ENCODE measurements around the gene SAP30L.

Gene SAP30L

DNA sequence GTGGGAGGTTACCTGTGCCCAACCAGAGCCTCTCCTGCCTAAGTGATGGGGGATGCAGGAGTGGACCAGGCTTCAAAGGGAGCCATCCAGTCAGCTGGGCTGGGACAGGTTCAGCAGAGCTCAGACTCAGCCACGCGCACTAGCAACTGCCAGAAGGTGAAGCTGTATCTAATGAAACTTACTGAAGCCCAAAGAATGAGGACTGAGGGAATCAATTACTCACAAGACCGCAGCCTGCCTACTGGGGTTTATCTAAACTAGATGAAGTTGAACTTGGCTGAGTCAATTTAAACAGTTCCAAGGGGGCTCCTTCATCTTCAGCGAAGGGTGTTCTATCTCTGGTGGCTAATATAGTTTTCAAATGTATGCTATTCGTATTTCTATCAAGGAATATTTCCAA is 20.9 kb downstream of the SAP30L start:
- no peak for DNase-seq

DNA sequence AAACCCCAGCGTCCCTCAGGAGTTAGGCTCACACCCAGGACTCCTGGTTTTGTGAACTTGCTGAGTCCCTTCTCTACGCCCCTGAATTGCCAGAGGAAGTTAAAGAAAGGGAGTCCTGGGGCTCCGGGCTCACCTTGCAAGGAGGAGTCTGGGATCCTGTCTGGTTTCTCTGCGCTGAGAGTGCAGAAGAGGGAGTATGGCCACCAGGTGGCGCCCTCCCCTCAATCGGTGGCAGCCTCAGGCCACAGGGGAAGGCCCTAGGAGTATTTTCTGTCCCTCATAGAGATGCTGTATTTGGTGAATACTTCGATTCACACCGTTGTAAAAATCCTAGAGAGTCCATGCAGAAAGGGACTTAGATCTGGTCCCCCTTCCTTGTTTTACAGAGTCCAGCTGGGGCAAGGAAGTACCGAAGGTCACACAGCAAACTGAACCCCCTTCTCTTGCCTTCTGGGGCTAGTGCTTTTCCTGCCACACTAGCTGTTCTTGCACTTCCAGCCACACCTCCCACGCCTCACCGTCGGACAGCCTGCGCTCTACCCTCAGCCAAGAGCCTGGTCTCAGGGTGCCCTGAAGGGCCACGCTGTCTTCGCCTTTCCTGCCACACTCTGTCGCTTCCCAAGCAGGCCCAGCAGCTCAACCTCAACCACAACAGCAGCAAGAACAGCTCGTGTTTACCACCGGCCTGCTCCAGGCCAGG is 22.0 kb downstream of the SAP30L start:
- peak; percentile 55 for DNase-seq

DNA sequence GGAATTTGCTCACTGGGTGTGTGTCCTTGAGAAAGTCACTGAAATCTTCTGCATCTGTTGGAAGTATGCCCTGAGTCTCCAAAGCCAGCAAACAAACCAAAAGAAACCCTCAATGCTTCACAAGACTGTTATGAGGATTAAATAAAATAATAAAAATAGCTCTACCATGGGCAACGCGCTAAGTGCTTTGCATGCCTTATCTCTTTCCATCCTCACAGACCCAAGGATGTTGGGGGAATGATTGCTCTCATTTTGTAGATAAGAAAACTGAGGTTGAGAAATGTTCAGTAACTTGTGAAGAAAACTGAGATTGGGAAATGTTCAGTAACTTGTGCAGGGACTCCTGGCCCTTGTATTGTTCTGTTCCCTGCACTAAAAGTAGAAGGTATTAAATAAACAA is 24.3 kb downstream of the SAP30L start:
- DNase-seq: no peak

DNA sequence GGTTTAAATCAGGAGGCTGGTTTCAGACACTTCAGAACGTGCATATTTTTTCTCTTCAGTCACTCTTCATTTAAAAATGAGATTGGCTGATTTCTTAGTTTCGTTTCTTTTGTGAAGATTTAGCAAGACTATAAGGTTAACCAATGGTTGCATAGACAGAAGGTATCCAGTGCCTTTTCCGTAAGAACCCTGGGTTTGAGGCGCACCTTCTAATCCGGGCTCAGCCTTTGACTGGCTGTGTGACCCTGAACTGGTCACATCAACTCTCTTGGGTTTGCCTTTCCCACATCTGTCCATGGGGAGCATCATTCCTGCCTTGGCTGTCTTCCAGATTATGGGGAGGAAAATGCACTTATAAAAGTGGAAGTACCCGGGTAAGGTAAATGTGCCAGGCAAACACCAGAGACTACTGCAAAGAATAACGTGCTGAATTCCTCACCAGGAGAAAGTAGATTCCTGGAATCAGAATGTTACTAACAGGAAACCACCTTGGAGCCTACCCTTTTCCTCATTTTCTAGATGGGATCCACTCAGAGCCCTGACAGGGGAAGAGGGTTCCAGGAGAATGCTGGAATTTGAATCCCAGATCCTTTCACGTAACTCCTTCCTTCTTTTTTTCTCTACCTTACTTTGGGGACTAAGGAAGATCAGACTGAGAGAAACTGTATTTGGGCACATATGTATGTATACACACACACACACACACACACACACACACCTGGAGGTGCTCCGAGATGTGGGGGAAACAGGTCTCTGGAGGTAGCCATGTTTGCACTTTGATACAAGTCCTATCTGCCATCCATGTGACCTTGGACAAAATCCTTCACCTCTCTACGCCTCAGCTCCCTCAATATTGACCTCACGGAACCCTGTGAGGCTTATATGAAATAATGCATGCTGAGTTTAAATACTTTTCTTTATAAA is 25.4 kb downstream of the SAP30L start:
- DNase-seq: peak; percentile 5

DNA sequence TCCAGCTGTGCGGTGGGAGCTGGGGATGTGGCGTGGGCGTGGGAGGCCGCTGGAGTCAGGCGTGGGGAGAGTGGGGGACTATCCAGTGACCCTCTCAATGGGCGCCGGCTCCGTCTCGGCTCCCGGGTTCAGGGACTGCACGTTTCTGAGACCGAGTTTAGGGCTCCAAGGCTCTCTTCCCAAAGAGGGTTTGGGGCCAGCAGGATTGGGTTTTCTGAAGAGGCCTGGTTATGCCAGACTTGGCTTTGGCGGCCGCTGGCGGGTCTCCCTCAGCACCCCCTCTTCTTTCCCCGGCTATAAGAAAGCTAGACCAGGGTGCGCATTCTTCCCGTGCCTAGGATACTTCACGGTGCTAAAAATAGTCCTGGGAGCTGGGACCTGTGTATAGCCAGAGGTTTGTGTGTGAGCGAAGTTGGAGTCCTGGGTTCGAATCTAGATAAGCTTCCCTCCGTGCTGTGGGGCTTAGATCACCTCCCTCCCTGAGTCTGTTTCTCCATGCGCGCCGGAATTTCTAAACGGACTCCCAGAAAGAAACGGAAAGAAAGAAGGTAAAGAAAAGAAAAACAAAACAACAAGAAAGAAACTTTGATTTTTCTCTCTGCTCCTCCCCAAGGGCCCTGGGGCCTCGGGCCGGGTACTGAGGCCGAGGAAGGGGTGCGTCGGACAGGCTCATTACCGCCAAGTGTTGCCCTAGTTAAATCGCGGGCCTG is 27.2 kb downstream of the SAP30L start:
- DNase-seq: no peak

DNA sequence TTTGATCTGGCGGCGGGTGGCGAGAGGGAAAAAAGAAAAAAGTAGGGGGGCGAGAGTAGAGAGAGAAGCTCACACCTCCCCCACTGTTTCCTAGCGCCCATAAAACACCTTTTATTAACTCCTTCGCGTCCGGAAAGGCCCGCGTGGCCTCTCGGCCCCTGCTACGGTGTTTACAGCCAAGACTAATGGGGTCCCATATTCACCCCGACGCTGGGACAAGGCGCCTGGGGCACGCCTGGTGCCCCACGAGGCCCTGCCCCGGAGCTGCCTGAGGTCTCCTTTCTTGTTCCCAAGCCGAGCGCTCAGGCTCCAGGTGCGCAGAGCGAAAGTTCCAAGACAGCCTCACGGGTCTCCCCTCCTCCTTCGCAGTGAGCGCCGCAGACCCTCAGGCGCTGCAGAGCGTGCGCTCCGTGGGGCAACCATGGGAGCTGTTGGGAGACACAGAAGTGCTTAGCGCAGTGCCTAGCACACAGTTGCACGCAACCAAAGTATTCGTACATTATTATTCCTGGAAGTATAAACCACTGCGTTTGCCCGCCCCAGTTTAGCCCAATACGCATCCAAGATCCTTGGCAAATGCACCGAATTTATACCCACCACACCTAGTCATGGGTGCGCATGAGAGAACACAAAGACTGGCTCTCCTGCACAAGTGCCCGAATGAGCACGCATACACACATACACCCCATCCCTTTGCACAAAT is 27.9 kb downstream of the SAP30L start:
- DNase-seq: no peak

DNA sequence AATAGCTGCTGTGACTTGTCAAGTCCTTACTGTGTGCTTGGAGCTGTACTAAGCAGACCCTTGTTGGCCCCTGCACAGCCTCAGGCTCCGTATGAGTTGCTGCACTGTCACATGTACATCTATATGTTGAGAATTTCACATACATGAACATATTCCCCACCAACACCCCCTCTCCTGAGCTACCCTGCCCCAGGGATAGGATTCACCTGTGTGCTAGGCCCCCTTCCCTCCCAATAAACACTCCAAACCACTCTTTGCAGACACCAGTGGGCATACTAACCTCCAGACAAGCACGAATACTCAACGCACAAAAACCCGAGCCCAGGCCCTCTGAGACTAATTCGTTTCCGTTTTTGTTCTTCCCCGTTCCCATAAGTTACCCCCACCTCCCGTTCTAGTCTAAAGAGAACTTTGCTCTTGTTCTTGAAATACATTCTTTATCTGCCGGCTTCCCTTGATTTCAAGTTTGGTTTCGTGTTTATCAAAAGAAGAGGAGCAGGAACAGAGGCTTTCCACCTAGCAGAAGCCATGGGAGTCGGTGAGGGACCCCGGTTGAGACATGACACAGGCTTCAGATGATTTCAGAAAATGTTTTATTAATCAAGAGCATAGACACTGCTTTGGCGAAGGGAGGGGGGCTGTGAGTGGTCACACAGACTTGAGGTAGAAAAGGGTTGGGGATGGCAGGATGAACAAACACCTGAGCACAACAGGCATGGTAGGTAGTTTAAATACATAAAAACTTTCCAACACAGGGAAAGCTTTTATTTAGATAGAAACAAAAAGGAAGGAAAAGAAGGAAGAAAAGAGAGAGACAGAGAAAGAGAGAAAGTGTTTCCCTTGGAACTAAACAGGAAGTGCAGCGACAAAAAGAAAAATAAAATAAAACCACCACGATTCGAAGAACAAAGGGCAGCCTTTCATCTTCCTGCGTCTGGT is 28.9 kb downstream of the SAP30L start:
- DNase-seq: no peak

DNA sequence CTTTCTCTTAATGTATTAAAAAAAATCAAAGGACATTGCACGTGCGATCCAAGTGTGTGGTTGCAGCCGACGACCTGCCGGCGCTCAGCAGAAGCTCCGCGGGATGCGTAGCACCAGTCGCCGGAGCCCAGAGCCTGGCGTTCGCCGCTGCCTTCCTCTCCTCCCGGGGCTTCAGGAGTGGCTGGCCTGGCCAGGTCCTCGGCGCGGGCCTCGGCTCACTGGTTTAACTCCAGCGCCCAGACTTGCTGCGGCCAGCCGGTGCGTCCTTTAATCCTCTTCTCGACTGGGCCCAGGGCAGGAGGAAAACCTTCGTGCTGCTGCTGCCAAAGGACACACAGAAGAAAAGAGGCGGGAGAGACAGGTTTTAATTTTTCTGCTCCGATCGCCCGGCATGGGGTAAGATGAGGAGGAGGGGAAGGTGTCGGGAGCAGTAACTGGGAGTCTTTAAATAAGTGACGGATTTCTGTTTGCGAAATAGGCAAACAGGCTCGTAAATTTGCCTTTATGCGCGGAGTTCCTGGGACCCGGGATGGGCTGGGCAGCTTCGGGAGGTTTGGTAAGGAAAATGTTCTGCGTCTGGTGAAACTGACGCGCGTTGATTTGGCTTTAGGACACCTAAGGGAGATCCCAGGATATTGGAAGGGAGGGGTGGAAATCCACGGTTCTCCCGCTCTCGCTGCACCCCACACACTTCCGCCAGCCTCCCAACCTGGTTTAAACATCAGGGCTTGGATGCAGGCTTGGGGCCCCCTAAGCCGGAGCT is 30.0 kb downstream of the SAP30L start:
- DNase-seq: no peak

DNA sequence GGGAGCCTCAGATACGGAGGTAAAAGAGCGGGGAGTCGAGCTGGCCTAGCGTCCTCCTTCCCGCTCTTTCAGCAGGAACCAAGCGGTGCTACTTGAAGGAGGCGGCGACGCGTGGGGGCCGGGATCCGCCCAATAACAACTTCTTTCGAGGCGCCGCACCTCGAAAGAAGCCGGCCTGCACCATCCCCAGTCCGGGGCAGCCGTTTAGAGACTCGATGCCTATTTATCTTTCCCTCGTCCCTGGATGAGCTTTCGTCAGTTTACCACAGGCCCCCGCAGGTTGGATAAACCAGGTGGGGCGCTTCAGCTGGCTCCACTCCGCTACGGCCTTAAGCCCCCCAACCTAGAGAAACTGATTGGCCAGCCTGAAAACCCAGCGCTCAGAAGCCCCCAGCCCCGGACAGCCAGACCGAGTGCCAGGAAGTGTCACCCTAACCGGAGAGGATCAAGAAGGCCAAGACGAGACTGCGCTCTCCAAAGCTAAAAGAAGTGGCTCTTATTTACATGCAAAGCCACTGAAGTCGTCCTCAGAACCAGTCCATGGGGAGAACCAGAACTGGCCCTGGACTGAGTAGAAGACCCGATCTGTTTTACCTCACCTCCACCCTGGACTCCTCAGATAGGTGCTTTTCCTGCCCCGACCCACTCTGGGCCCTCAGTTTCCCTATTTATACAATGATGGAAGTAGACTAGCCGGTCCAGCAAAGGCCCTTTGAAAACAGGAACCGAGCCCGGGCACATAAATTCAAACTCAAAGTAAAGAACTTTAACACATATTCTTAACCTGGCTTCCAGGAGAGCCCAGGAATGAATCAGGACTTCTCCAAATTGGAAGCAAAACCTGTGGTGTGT is 30.8 kb downstream of the SAP30L start:
- no peak for DNase-seq

DNA sequence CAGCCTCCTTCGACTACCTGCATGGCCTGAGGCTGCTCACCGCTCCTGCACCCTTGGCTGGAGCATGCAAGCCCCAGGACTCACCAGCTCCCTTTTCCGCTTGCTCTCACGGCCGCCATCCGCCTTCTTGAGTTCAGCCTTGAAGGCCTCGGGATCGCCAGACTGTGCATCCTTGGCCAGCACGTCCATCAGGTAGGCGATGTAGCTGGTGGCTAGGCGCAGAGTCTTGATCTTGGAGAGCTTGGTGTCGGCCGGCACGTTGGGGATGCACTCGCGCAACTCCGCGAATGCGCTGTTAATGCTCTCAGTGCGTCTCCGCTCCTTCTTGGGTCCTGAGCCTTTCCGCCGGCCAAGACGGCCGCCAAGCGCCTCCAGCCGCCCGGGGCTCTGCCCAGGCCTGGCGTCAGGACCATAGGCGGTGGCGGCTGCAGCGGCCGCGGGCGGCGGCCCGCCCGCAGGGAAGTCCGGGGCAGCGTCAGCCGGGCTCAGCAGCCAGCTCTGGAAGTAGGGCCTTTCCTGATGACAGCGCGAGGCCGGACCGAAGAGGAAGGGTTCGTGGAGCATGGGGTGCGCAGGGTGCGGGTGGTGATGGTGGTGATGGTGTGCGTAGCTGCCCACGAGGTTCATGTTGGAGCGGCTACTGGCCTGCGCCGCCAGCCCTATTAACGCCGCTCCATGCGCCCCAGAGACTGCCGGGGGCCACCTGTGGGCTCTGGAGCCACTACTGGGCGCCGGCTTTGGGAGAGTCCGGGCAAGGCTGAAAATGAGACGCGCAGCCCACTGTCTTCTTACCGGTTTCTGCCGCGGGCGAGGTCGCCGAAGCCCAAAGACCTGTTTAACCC is 31.8 kb downstream of the SAP30L start:
- DNase-seq: peak; percentile 70

DNA sequence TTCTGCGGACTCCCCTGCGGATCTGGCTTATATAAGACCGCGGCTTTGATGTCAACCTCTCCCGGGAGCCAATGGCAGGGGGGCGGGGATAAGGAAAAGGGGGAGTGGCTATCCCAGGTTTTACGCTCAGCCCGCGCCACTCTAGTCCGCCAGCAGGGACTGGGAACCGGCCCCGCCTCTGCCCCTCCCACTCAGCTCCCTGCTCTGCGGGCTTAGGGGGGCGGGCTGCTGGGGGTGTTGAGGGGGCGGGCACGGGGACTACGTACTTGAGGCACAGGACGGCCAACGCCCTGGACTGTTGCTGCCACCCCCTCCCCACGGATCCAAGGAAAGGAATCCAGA is 32.4 kb downstream of the SAP30L start, which contains the start of gene HAND1:
TSS of gene HAND1 (minus strand) at position 4 of the 342 bp plus-strand sequence. CDS start 219 bp downstream, outside the sequence.
- DNase-seq: peak; percentile 71

DNA sequence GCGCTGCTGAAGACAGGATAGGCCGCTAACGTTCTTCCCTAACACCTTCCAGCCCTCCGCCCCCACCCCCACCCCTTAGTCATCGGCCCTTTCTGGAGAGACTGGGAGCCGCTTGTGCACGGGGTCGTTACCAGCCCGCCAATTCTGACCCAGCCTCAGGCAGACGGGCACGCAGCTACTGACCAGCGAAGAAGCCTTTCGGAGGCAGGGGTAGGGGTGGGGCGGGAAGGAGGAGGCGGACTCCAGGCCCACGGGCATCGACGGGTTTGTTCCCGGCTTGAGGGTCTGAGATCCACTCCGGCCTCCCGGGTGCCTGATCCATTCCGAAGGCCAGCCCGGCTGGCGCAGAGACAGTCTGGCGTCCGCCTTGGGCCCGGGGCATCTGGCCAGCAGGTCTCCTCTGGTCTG is 33.0 kb downstream of the SAP30L start:
- DNase-seq: no peak

DNA sequence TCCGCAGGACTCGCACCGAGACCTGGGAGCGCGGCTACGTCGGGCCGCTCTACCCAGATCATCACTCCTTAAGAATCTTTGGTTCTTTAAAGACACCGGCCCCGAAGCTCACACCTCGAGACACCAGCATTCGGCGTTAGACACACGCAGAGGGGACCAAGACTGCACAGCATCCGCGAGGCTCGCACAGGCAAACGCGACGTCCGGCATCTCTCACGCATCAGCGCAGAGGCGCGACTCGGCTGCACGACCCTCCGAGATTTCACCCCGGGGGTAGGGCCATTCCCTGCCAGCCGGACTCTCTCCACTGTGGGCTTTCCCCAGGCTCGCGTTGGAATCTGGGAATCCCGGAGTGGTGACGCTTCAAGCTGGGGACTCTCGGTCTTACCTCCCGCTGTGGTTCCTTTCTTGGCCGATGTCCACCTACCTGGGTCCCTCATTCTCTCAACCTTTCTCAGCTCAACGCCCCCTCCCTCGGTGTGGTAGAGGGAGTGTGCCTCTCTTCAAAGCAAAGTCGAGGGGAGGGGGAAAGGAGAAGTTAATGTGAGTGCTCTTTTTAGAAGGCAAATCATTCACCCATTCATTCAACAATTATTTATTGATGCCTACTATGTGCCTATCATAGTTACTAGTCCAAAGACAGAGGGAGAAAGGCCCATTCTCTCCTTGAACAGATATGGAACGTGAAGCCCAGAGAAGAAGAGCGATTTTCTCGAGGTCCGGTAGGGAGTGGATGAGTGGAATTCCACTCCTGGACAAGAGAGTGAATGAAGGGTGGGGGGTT is 33.6 kb downstream of the SAP30L start:
- no peak for DNase-seq

DNA sequence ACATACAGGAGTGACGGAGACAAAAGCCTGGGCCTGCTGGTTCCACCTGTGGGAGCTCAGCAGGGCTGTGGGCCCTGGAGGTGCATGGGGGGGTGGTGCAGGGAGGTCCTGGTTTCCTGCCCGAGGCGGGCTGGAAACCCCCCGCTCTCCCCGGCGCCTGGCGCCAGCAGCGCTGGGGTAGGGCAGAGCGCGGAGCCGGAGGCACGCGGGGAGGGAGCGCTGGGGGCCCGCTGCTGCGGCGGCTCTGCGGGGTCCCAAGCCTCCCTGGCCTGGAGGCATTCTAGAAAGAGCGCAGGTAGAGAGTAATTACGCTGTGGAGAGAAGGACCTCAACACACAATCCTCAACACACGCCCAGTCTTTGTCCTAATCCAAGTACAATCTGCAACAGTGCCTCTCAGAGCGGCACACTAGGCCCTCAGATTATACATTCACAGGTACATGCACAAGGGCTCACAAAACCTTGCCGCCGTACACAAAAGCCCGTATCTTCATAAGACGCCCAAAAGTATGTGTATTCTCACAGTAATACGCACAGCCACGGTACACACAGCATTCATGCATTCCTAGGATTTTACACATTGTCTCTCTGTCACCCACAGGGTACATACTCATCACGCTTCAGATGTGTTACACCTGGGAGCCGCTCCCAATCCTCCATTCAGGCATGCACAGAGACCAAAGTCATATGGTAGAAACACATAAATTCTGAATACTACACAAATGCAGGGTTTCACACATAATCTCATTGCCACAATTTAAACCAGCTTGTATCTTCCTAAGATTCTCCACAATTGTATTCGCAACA is 34.4 kb downstream of the SAP30L start:
- DNase-seq: no peak

DNA sequence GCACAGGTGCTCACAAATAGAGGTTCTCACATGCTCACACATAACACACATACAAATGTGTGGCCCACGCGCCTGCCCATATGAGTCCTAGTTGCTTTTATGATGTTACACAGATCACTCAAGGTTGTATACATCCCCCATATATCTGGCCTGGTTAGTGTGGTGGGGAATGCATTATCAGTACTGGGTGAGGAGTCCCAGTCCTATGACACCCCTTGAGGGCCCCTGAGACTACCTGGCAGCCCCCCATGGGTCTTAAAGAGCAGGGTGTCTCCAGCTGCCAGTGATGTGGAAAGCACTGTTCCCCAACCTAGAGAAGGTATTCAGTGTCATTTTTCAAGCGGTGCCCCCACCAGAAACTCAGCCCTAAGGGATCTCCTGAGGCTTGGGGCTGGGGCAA is 35.0 kb downstream of the SAP30L start:
- DNase-seq: no peak

DNA sequence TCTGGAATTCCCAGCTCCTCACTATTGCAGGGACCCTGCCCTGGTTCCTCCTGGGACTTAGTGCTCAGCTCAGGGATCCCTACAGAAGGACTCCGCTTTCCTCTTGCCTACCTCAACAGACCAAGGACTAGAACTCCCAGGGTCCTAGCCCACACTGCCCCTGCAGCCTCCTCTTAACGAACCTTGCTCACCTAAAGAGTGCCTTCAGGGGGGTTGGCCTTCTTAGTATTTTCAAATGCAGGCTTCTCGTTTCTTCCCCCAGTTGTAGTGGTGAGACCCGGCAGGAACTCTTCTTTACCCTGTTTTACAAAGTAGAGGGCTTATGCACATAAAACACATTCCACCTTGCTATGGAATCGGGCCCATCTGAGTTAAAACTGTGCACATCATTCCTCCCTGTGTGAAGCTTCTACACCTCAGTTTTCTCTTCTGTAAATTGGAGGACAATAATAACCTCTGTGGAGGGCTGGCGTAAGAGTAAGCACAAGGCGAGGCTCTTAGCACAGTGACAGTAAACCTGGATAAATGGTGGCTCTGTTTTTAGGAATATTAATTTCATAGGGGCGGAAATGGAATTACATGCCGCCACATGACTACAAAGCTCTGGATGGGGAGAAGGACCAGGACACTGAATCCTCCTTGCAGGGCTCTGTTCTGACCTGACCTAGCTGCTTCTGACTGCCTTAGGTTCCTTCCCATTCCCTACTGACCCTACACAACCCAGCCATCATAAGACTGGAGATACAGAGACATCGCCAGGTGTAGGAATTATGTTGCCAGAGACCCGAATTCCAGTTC is 36.0 kb downstream of the SAP30L start:
- no peak for DNase-seq

All from COR-L47 (cell line).